ENCODE results near the gene ADARB2. TPM values are rescaled to one million over a fixed set of nuclear protein-coding genes. Genes with fewer than 3 reads are reported as not detected.
"Not testable (repeated sequence)": the region's sequence is repeated elsewhere in the genome, so short reads cannot be mapped to it uniquely, and the experiment has no call there.

ADARB2 gene
- total RNA-seq, 6 experiments from 2014 or later = not detected

DNA sequence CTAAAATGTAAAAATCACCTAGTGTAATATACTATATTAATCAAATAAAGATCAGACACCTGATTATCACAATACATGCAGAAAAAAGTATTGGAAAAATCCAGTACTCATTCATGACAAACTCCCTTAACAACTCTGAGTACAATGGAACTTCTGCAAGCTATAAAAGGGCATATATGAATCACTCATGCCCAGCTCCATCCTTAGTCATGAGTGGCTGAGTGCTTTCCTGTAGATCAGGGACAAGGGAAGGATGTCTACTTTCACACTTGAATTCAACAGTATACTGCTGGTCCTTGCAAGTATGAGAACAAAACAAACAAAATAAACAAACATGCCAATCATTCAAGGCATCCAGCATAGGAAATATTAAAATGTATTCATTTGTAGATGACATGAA is 116.5 kb downstream of the ADARB2 start:
- Mint-ChIP-seq H3K4me1 (ENCODE audit: low read depth) (no peaks in the 10 kb centered on the region), H3K4me3 (no peak overlapping the region), H3K36me3 (ENCODE audit: low read depth) (no peaks in the 10 kb centered on the region; the same call in 1 of the 2 replicates), H3K9me3 (peaks cover 42% of the 10 kb centered on the region), H3K27ac (no peak overlapping the region), H3K27me3 (ENCODE audit: insufficient read depth) (peaks cover 1% of the 10 kb centered on the region; the same call in 1 of the 2 replicates)
- TF ChIP-seq, protein P1, sequence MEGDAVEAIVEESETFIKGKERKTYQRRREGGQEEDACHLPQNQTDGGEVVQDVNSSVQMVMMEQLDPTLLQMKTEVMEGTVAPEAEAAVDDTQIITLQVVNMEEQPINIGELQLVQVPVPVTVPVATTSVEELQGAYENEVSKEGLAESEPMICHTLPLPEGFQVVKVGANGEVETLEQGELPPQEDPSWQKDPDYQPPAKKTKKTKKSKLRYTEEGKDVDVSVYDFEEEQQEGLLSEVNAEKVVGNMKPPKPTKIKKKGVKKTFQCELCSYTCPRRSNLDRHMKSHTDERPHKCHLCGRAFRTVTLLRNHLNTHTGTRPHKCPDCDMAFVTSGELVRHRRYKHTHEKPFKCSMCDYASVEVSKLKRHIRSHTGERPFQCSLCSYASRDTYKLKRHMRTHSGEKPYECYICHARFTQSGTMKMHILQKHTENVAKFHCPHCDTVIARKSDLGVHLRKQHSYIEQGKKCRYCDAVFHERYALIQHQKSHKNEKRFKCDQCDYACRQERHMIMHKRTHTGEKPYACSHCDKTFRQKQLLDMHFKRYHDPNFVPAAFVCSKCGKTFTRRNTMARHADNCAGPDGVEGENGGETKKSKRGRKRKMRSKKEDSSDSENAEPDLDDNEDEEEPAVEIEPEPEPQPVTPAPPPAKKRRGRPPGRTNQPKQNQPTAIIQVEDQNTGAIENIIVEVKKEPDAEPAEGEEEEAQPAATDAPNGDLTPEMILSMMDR (IDR thresholded peaks at IDR 0.05) = no peak
- DNase-seq = no peak

DNA sequence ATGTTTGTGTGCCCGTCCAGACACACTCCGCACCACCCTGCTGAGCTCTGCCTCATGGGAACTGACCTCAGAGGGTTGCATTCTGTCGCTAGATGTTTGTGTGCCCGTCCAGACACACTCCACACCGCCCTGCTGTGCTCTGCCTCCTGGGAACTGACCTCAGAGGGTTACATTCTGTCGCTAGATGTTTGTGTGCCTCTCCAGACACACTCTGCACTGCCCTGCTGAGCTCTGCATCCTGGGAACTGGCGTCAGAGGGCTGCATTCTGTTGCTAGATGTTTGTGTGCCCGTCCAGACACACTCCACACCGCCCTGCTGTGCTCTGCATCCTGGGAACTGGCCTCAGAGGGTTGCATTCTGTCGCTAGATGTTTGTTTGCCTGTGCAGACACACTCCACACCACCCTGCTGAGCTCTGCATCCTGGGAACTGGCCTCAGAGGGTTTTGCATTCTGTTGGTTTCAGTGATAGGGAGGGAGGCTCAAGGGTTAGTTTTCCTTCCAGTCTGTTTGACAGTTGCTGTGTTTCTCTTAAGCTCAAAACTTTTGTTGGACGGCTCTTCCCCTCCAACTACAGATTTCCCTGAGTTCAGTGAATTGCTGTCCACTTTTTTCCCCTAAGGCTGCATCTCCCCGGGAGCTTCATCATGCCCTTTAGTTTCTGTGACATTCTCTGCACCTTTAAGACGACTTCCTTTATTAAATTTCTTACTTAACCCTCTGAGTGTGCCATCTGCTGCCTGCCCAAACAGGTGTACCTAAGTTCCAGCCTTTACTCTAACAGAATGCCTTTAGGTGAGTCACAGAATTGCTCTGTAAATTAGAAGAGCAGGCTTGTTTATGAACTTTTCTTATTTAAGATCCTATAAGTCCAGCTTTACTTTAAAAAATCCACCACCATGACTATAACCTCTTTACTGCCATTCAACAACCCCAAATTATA is 119.7 kb downstream of the ADARB2 start:
- DNase-seq; H3K27ac Mint-ChIP-seq; H3K27me3 Mint-ChIP-seq (ENCODE audit: insufficient read depth); H3K4me1 Mint-ChIP-seq (ENCODE audit: low read depth); H3K4me3 Mint-ChIP-seq; H3K36me3 Mint-ChIP-seq (ENCODE audit: low read depth): not testable (repeated sequence)
- H3K9me3 Mint-ChIP-seq = peaks cover 28% of the 10 kb centered on the region

DNA sequence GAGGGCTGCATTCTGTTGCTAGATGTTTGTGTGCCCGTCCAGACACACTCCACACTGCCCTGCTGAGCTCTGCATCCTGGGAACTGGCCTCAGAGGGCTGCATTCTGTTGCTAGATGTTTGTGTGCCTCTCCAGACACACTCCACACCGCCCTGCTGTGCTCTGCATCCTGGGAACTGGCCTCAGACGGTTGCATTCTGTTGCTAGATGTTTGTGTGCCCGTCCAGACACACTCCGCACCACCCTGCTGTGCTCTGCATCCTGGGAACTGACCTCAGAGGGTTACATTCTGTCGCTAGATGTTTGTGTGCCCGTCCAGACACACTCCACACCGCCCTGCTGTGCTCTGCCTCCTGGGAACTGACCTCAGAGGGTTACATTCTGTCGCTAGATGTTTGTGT is 120.6 kb downstream of the ADARB2 start:
- not testable (repeated sequence) for H3K36me3 Mint-ChIP-seq (ENCODE audit: low read depth); H3K27ac Mint-ChIP-seq; H3K27me3 Mint-ChIP-seq (ENCODE audit: insufficient read depth); H3K4me1 Mint-ChIP-seq (ENCODE audit: low read depth); DNase-seq; H3K4me3 Mint-ChIP-seq
- peaks cover 28% of the 10 kb centered on the region for H3K9me3 Mint-ChIP-seq

DNA sequence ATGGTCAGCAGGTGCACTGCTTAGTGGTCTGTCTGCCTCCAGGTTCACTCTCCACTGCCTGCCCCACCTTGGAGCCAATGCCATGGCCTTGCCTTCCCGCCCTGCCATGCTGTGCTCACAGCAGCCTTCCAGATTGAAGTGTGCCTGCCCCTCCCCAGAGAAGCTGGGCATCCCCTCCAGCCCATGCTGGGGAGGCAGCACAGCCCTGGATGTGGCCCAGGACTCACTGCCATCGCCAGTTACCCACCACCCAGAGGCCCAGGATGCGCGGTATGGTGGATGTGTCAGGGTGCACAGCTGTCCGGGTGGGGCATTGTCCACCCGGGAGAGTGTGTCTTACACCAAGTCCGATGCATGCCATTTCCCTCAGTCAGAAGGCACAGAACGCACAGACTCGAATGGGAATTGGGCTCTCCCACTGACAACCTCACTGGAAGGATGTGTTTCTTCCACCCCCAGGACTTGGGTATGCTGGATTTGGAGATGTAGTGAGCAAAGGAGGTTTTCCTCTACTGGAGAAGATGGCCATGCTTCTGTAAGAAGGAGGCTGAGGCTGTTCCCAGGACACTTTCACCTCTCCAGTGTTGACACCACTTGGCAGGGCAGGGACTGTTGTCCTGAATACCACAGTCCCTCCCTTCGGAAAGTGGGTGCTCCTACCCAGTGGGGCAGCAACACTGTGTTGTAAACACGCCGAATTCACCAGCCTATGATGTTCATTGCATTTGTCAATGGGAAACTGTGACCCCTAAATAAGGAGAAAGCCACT is 122.0 kb downstream of the ADARB2 start:
- TF ChIP-seq, protein P1 (IDR thresholded peaks at IDR 0.05) = no peak
- no peak overlapping the region for H3K4me3 Mint-ChIP-seq
- no peak overlapping the region for H3K27ac Mint-ChIP-seq
- DNase-seq = no peak
- H3K4me1 Mint-ChIP-seq (ENCODE audit: low read depth) = no peaks in the 10 kb centered on the region
- peaks cover 3% of the 10 kb centered on the region for H3K27me3 Mint-ChIP-seq (ENCODE audit: insufficient read depth)
- peaks cover 40% of the 10 kb centered on the region for H3K9me3 Mint-ChIP-seq
- no peaks in the 10 kb centered on the region; the same call in 1 of the 2 replicates for H3K36me3 Mint-ChIP-seq (ENCODE audit: low read depth)

DNA sequence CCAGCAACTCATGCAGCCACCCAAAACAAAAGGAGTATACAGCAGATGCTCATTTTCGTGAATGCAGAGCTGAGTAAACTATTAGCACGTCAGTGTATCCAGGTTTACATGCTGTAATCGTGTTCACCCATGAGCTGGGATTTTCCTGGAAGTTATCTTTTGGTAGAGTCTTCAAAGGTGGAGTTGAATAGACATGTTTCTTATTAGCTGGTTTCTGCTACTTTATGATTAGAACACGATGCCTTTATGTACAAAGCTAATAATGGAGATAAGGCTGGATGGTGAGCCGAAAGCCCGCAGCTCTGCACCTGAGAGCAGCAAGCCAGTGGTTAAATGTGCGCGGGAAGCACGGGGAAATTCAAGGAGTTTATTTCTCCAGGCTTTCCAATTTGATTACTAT is 123.8 kb downstream of the ADARB2 start:
- no peak overlapping the region for H3K4me3 Mint-ChIP-seq

DNA sequence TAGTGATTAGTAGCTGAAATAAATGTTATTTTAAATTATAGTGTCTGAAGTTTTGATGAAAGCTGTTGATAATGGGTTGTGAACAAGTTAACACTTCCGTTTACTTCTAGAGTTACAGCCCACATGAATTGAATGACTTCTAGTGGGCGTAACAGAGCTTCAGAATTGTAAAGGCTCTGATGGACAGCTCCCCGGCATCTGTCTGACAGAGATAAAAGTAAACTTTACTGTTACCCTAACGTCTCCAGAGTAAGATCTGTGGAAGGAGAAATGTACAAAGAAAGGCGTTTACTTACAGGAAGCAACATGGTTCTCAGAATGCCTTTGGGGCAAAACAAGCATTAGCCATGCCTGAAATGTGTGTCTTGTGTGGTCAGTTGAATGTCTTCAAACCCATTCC is 124.4 kb downstream of the ADARB2 start:
- Mint-ChIP-seq H3K9me3 (peaks cover 26% of the 10 kb centered on the region), H3K4me1 (ENCODE audit: low read depth) (no peaks in the 10 kb centered on the region), H3K4me3 (no peak overlapping the region), H3K36me3 (ENCODE audit: low read depth) (no peaks in the 10 kb centered on the region), H3K27ac (no peak overlapping the region), H3K27me3 (ENCODE audit: insufficient read depth) (peaks cover 2% of the 10 kb centered on the region)
- TF ChIP-seq, protein P1 (IDR thresholded peaks at IDR 0.05) = no peak
- DNase-seq = no peak

More for the DNA sequence above, 123.8 kb downstream of the ADARB2 start:
- no peak for DNase-seq
- no peak overlapping the region for H3K27ac Mint-ChIP-seq
- no peaks in the 10 kb centered on the region for H3K36me3 Mint-ChIP-seq (ENCODE audit: low read depth)
- no peaks in the 10 kb centered on the region for H3K4me1 Mint-ChIP-seq (ENCODE audit: low read depth)
- TF ChIP-seq, protein P1 (IDR thresholded peaks at IDR 0.05) = no peak
- H3K27me3 Mint-ChIP-seq (ENCODE audit: insufficient read depth) = peaks cover 2% of the 10 kb centered on the region
- peaks cover 28% of the 10 kb centered on the region for H3K9me3 Mint-ChIP-seq

Measured in HFFc6 (cell line).